GM23338 (cell line): Measurements from ENCODE around the gene COX17. TPM values are rescaled to one million over a fixed set of nuclear protein-coding genes. Genes with fewer than 3 reads are reported as not detected.

Experiments used
- ATAC-seq: fragments of 200-7000 bp; cut with Tn5 transposase; 3 replicates; pipeline ENCODE4 v1.9.1; 2020
- DNase-seq: peaks from one replicate; pipeline ENCODE4 v3.0.0-alpha.2; 2015; ENCODE audit warnings: low spot score
- H2AFZ ChIP-seq: fragments of 200-600 bp; sonication (generic); 2 replicates; pipeline ENCODE4 v1.8.0; 2016; ENCODE audit warnings: antibody characterized with exemption, mild to moderate bottlenecking, moderate library complexity
- H3F3A ChIP-seq: fragments of 200-600 bp; sonication (generic); replicated peaks from 2 replicates; pipeline ENCODE4 v1.8.0; 2017; ENCODE audit warnings: antibody characterized with exemption, mixed run types, low read depth
- H3K27ac ChIP-seq: fragments of 200-600 bp; sonication (generic); 2 replicates; pipeline ENCODE4 v1.6.1; 2016; ENCODE audit warnings: low read depth
- H3K27me3 ChIP-seq: fragments of 200-600 bp; sonication (generic); 2 replicates; pipeline ENCODE4 v1.8.0; 2016; ENCODE audit warnings: mild to moderate bottlenecking, mixed run types, moderate library complexity; ENCODE audit not compliant: insufficient read depth
- H3K36me3 ChIP-seq: fragments of 200-600 bp; sonication (generic); 2 replicates; pipeline ENCODE4 v1.8.0; 2016; ENCODE audit warnings: mild to moderate bottlenecking; ENCODE audit not compliant: insufficient read depth
- H3K4me1 ChIP-seq: fragments of 200-600 bp; sonication (generic); 2 replicates; pipeline ENCODE4 v1.8.0; 2016; ENCODE audit warnings: mild to moderate bottlenecking, moderate library complexity; ENCODE audit not compliant: insufficient read depth
- H3K4me2 ChIP-seq: fragments of 200-600 bp; sonication (generic); 2 replicates; pipeline ENCODE4 v1.7.1; 2017; ENCODE audit warnings: mixed run types
- H3K4me3 ChIP-seq: fragments of 200-600 bp; sonication (generic); 2 replicates; pipeline ENCODE4 v1.6.1; 2016; ENCODE audit warnings: mixed run types
- H3K79me2 ChIP-seq: fragments of 200-600 bp; sonication (generic); replicated peaks from 2 replicates; pipeline ENCODE4 v1.8.0; 2017; ENCODE audit warnings: mild to moderate bottlenecking; ENCODE audit not compliant: insufficient read depth
- H3K9me2 ChIP-seq: fragments of 200-600 bp; sonication (generic); 2 replicates; pipeline ENCODE4 v1.8.0; 2017; ENCODE audit not compliant: insufficient read depth
- H4K20me1 ChIP-seq: fragments of 200-600 bp; sonication (generic); replicated peaks from 2 replicates; pipeline ENCODE4 v1.8.0; 2017; ENCODE audit warnings: mild to moderate bottlenecking; ENCODE audit not compliant: insufficient read depth
- H3K27ac Mint-ChIP-seq: 2 replicates; pipeline ENCODE4 v1.8.0; 2020; ENCODE audit warnings: inconsistent platforms, mild to moderate bottlenecking, moderate library complexity, mixed read lengths
- H3K27me3 Mint-ChIP-seq: 3 replicates; pipeline ENCODE4 v1.8.0; 2022; ENCODE audit warnings: low read depth, mild to moderate bottlenecking, moderate library complexity, mixed read lengths, inconsistent platforms; ENCODE audit not compliant: insufficient read depth, poor library complexity
- H3K36me3 Mint-ChIP-seq: 3 replicates; pipeline ENCODE4 v1.8.0; 2021; ENCODE audit warnings: low read depth, mild to moderate bottlenecking, inconsistent platforms, moderate library complexity, mixed read lengths
- H3K4me1 Mint-ChIP-seq: 3 replicates; pipeline ENCODE4 v1.8.0; 2020; ENCODE audit warnings: mild to moderate bottlenecking, inconsistent platforms, mixed read lengths
- H3K4me3 Mint-ChIP-seq: 3 replicates; pipeline ENCODE4 v1.8.0; 2021; ENCODE audit warnings: moderate library complexity, mild to moderate bottlenecking, inconsistent platforms, mixed read lengths
- H3K9me3 Mint-ChIP-seq: 3 replicates; pipeline ENCODE4 v1.8.0; 2020; ENCODE audit warnings: moderate library complexity, mild to moderate bottlenecking, inconsistent platforms, mixed read lengths
- CREB1 ChIP-seq: fragments of 250-450 bp; sonication (Bioruptor Pico); IDR thresholded peaks from 2 replicates; pipeline ENCODE4 v1.5.0; 2020; ENCODE audit warnings: low read depth, mild to moderate bottlenecking, moderate library complexity
- EZH2 ChIP-seq: fragments of 200-600 bp; sonication (generic); IDR thresholded peaks from one replicate; pipeline ENCODE4 v1.8.0; 2017; ENCODE audit warnings: antibody characterized with exemption, mild to moderate bottlenecking, low read depth; ENCODE audit not compliant: unreplicated experiment
- JUNB ChIP-seq: IDR thresholded peaks from one replicate; pipeline ENCODE4 v1.6.1; 2016; ENCODE audit warnings: antibody characterized with exemption; ENCODE audit not compliant: unreplicated experiment
- NANOG ChIP-seq: IDR thresholded peaks from 2 replicates; pipeline ENCODE4 v1.6.1; 2016; ENCODE audit warnings: antibody characterized with exemption, borderline replicate concordance
- STAT1 ChIP-seq: IDR thresholded peaks from one replicate; pipeline ENCODE4 v1.6.1; 2016; ENCODE audit warnings: antibody characterized with exemption; ENCODE audit not compliant: unreplicated experiment
- polyA plus RNA-seq: library from polyadenylated mRNA; unstranded; fragments of >200 nt; fragmentation: Nextera tagmentation; extraction: Ambion mirVana; gene quantifications from 2 replicates; pipeline ENCODE4 v1.2.1, GENCODE V29; 2016
- total RNA-seq: library from RNA; depleted of rRNA; stranded (reverse); fragments of >200 nt; shearing (Covaris generic); gene quantifications from 2 replicates; pipeline ENCODE4 v1.2.3, GENCODE V29; 2014
- TF ChIP-seq, protein P1 (sequence below): fragments of 250-450 bp; sonication (Bioruptor Pico); IDR thresholded peaks from 2 replicates; pipeline ENCODE4 v1.5.0; 2020; ENCODE audit warnings: mild to moderate bottlenecking, moderate library complexity
- TF ChIP-seq, protein P2 (sequence below), 2 experiments: fragments of 200-600 bp in 1 of 2; sonication (generic) in 1 of 2; conservative IDR thresholded peaks; 2 replicates each; pipeline versions ENCODE4 v1.5.1 to v1.6.1; 2016 to 2017; ENCODE audit warnings: antibody characterized with exemption in 2 of 2, low read depth in 2 of 2, mild to moderate bottlenecking in 2 of 2, moderate library complexity in 1 of 2

COX17 gene
- total and polyA plus RNA-seq, 2 experiments from 2014 or later, result 24.0 to 324 TPM

DNA sequence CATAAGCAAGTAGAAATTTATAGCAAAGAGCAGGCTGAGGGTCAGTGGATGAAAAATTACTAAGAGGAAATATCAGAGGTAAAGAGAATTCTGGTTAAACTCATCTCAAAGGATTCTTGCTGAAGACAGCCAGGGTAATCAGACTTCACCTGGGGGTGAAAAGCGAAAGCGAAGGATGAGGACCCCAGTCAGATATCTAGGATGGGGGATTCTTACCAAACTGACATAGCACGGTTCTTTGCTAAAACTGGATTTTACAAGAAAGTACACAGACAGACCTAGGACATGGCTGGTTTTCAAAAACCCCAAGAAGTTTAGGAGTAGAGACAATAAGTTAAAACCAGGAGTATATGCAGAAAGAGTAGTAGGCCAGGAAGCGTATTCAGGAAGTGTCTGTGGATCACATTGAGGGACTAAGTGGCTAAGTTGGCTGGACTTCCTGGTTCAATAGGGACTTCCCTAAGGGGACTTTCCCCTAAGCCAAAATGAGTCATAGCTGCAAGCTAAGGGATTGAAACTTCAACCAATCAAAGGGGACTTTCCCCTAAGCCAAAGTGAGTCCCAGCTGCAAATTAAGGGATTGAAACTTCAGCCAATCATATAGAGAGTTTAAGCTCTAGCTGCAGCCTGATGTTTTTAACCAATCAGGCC, 23.2 kb upstream of the COX17 start (continued):
- TF ChIP-seq, protein P1, sequence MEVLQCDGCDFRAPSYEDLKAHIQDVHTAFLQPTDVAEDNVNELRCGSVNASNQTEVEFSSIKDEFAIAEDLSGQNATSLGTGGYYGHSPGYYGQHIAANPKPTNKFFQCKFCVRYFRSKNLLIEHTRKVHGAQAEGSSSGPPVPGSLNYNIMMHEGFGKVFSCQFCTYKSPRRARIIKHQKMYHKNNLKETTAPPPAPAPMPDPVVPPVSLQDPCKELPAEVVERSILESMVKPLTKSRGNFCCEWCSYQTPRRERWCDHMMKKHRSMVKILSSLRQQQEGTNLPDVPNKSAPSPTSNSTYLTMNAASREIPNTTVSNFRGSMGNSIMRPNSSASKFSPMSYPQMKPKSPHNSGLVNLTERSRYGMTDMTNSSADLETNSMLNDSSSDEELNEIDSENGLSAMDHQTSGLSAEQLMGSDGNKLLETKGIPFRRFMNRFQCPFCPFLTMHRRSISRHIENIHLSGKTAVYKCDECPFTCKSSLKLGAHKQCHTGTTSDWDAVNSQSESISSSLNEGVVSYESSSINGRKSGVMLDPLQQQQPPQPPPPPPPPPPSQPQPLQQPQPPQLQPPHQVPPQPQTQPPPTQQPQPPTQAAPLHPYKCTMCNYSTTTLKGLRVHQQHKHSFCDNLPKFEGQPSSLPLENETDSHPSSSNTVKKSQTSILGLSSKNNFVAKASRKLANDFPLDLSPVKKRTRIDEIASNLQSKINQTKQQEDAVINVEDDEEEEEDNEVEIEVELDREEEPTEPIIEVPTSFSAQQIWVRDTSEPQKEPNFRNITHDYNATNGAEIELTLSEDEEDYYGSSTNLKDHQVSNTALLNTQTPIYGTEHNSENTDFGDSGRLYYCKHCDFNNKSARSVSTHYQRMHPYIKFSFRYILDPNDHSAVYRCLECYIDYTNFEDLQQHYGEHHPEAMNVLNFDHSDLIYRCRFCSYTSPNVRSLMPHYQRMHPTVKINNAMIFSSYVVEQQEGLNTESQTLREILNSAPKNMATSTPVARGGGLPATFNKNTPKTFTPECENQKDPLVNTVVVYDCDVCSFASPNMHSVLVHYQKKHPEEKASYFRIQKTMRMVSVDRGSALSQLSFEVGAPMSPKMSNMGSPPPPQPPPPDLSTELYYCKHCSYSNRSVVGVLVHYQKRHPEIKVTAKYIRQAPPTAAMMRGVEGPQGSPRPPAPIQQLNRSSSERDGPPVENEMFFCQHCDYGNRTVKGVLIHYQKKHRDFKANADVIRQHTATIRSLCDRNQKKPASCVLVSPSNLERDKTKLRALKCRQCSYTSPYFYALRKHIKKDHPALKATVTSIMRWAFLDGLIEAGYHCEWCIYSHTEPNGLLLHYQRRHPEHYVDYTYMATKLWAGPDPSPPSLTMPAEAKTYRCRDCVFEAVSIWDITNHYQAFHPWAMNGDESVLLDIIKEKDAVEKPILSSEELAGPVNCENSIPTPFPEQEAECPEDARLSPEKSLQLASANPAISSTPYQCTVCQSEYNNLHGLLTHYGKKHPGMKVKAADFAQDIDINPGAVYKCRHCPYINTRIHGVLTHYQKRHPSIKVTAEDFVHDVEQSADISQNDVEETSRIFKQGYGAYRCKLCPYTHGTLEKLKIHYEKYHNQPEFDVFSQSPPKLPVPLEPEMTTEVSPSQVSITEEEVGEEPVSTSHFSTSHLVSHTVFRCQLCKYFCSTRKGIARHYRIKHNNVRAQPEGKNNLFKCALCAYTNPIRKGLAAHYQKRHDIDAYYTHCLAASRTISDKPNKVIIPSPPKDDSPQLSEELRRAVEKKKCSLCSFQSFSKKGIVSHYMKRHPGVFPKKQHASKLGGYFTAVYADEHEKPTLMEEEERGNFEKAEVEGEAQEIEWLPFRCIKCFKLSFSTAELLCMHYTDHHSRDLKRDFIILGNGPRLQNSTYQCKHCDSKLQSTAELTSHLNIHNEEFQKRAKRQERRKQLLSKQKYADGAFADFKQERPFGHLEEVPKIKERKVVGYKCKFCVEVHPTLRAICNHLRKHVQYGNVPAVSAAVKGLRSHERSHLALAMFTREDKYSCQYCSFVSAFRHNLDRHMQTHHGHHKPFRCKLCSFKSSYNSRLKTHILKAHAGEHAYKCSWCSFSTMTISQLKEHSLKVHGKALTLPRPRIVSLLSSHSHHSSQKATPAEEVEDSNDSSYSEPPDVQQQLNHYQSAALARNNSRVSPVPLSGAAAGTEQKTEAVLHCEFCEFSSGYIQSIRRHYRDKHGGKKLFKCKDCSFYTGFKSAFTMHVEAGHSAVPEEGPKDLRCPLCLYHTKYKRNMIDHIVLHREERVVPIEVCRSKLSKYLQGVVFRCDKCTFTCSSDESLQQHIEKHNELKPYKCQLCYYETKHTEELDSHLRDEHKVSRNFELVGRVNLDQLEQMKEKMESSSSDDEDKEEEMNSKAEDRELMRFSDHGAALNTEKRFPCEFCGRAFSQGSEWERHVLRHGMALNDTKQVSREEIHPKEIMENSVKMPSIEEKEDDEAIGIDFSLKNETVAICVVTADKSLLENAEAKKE (CRISPR knock-in tag), result no peak
- TF ChIP-seq JUNB, result no peak

DNA sequence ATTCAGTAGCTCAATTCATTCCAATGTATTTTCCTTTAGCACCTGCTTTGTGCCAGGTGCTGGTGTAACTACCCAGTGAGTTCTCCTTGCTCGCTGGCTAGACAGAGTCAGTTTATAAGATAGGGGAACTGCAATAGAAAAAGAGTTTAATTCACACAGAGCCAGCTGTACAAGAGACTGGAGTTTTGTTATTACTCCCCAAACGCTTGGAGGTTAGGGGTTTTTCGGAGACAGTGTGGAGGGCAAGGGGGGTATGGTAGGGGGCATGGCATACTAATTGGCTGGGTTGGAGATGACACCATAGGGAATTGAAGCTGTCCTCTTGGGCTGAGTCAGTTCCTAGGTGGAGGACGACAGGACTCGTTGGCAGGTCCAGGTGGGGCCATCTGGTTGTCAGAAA, 20.2 kb upstream of the COX17 start:
- H3K27me3 ChIP-seq, result no peaks in the 10 kb centered on the region
- TF ChIP-seq STAT1 (no peak), NANOG (no peak), CREB1 (CRISPR knock-in tag) (no peak), JUNB (no peak), EZH2 (no peak)
- TF ChIP-seq, protein P1 (CRISPR knock-in tag), result no peak
- TF ChIP-seq, protein P2, sequence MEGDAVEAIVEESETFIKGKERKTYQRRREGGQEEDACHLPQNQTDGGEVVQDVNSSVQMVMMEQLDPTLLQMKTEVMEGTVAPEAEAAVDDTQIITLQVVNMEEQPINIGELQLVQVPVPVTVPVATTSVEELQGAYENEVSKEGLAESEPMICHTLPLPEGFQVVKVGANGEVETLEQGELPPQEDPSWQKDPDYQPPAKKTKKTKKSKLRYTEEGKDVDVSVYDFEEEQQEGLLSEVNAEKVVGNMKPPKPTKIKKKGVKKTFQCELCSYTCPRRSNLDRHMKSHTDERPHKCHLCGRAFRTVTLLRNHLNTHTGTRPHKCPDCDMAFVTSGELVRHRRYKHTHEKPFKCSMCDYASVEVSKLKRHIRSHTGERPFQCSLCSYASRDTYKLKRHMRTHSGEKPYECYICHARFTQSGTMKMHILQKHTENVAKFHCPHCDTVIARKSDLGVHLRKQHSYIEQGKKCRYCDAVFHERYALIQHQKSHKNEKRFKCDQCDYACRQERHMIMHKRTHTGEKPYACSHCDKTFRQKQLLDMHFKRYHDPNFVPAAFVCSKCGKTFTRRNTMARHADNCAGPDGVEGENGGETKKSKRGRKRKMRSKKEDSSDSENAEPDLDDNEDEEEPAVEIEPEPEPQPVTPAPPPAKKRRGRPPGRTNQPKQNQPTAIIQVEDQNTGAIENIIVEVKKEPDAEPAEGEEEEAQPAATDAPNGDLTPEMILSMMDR (conservative IDR thresholded peaks at IDR 0.05; ENCODE audit: low read depth in 2 of 2), result no peak

More for the DNA sequence above, 20.2 kb upstream of the COX17 start:
- H3K4me3 Mint-ChIP-seq, result no peak overlapping the region
- peaks cover 8% of the 10 kb centered on the region for H3K4me1 ChIP-seq
- no peak overlapping the region for H3K27ac ChIP-seq
- no peaks in the 10 kb centered on the region for H3K79me2 ChIP-seq
- 0 out of 2 replicates have a peak overlapping the region, but pooled peaks have one; percentile 32 for H2AFZ ChIP-seq
- no peak overlapping the region for H3K27ac Mint-ChIP-seq
- H3K9me2 ChIP-seq, result peaks cover 9% of the 10 kb centered on the region; the same call in 1 of the 2 replicates
- H3K4me1 Mint-ChIP-seq, result peaks cover 5% of the 10 kb centered on the region; the same call in 2 of the 3 replicates
- no peaks in the 10 kb centered on the region for H3K27me3 Mint-ChIP-seq
- DNase-seq (no peak), ATAC-seq (no peak)
- no peaks in the 10 kb centered on the region for H3F3A ChIP-seq
- no peak overlapping the region for H3K4me2 ChIP-seq
- H3K9me3 Mint-ChIP-seq, result peaks cover 4% of the 10 kb centered on the region; the same call in 2 of the 3 replicates
- no peak overlapping the region for H3K4me3 ChIP-seq
- H3K36me3 Mint-ChIP-seq, result no peaks in the 10 kb centered on the region
- H3K36me3 ChIP-seq, result no peaks in the 10 kb centered on the region
- no peaks in the 10 kb centered on the region for H4K20me1 ChIP-seq
